OCI-LY7 (cell line): Measurements from ENCODE around the gene KIRREL1. TPM values are rescaled to one million over a fixed set of nuclear protein-coding genes. Genes with fewer than 3 reads are reported as not detected.
A peak's percentile ranks its signal among the peaks of the same experiment; 100 is the strongest.

Source experiments
- BruUV-seq: library from RNA; stranded (reverse); fragments of 400-500 nt; replicated peaks from 2 replicates; lab custom pipeline; 2021; lab: Mats Ljungman, UMichigan
- CTCF ChIA-PET: fragments of 300-600 bp; sonication (Branson Sonifier 250); formaldehyde crosslinking; loops from one replicate; lab custom pipeline; 2022; ENCODE audit warnings: antibody characterized with exemption; ENCODE audit not compliant: unreplicated experiment; lab: Charles Lee
- POLR2A ChIA-PET: fragments of 300-600 bp; sonication (Branson Sonifier 250); formaldehyde crosslinking; loops from one replicate; lab custom pipeline; 2022; ENCODE audit warnings: antibody characterized with exemption; lab: Charles Lee
- DNase-seq: peaks from one replicate; pipeline ENCODE4 v3.0.0-alpha.2; 2015; ENCODE audit warnings: low spot score
- H2AFZ ChIP-seq: fragments of 200-600 bp; sonication (generic), shearing (Covaris generic); 2 replicates; pipeline ENCODE4 v1.6.1; 2014; ENCODE audit warnings: mild to moderate bottlenecking, antibody characterized with exemption, low read length, moderate library complexity
- H3K27ac ChIP-seq: fragments of 200-600 bp; sonication (generic); 2 replicates; pipeline ENCODE4 v1.5.1; 2014; ENCODE audit warnings: mixed run types, low read depth, mild to moderate bottlenecking, moderate library complexity, low read length, inconsistent platforms; ENCODE audit not compliant: poor library complexity, severe bottlenecking
- H3K36me3 ChIP-seq: fragments of 200-600 bp; sonication (generic); 2 replicates; pipeline ENCODE4 v1.6.1; 2014; ENCODE audit warnings: mild to moderate bottlenecking, antibody characterized with exemption, low read length, moderate library complexity, mixed read lengths; ENCODE audit not compliant: insufficient read depth
- H3K4me1 ChIP-seq: fragments of 200-600 bp; sonication (generic); 2 replicates; pipeline ENCODE4 v1.5.1; 2014; ENCODE audit warnings: mild to moderate bottlenecking, low read length; ENCODE audit not compliant: insufficient read depth, poor library complexity, severe bottlenecking
- H3K4me2 ChIP-seq: fragments of 200-600 bp; sonication (generic); 2 replicates; pipeline ENCODE4 v1.6.1; 2014; ENCODE audit warnings: mild to moderate bottlenecking, low read length
- H3K4me3 ChIP-seq: fragments of 200-600 bp; sonication (generic); 2 replicates; pipeline ENCODE4 v1.5.1; 2014; ENCODE audit warnings: mild to moderate bottlenecking, low read depth, low read length; ENCODE audit not compliant: poor library complexity, severe bottlenecking
- H3K79me2 ChIP-seq: fragments of 200-600 bp; sonication (generic); 2 replicates; pipeline ENCODE4 v1.6.1; 2016; ENCODE audit warnings: low read depth, mild to moderate bottlenecking, low read length, moderate library complexity, mixed read lengths; ENCODE audit not compliant: insufficient read depth
- H3K9me2 ChIP-seq: fragments of 200-600 bp; sonication (generic); 2 replicates; pipeline ENCODE4 v1.6.1; 2016; ENCODE audit warnings: mild to moderate bottlenecking, low read length, mixed read lengths; ENCODE audit not compliant: insufficient read depth
- H3K9me3 ChIP-seq: fragments of 200-600 bp; sonication (generic); 2 replicates; pipeline ENCODE4 v1.6.1; 2014; ENCODE audit warnings: mild to moderate bottlenecking, mixed run types, low read length, mixed read lengths
- H4K20me1 ChIP-seq: fragments of 200-600 bp; sonication (generic); 2 replicates; pipeline ENCODE4 v1.6.1; 2014; ENCODE audit warnings: mild to moderate bottlenecking, antibody characterized with exemption, low read length, moderate library complexity, mixed read lengths; ENCODE audit not compliant: insufficient read depth
- CTCF ChIP-seq: fragments of 200-600 bp; sonication (generic); conservative IDR thresholded peaks from 2 replicates; pipeline ENCODE4 v1.5.1; 2014; ENCODE audit warnings: mild to moderate bottlenecking, antibody characterized with exemption, low read length, moderate library complexity, mixed read lengths
- EZH2phosphoT487 ChIP-seq: fragments of 200-600 bp; sonication (generic); IDR thresholded peaks from 2 replicates; pipeline ENCODE4 v1.6.1; 2018; ENCODE audit warnings: low read depth, borderline replicate concordance, mild to moderate bottlenecking, mixed run types, antibody characterized with exemption, low read length, moderate library complexity, mixed read lengths
- intact Hi-C: fragments of 100-400 bp; cut with micrococcal nuclease; formaldehyde crosslinking; loops from one replicate; pipeline ENCODE4 v1.10.0; 2022; ENCODE audit not compliant: unreplicated experiment
- total RNA-seq, 2 experiments: library from RNA; depleted of rRNA in 1 of 2; stranded (reverse); fragments of >200 nt in 1 of 2; shearing (Covaris generic) in 1 of 2; gene quantifications; 2 replicates each; pipeline ENCODE4 v1.2.3, GENCODE V29; 2014 to 2022

Gene KIRREL1
- total RNA-seq, 2 experiments from 2014 or later: not detected

GRCh38 chr1:158140764-158141192, 147.3 kb downstream of the KIRREL1 start:
- Histone ChIP-seq H4K20me1 (no peaks in the 10 kb centered on the region), H3K4me2 (no peak overlapping the region), H3K27ac (no peak overlapping the region), H3K9me2 (no peaks in the 10 kb centered on the region), H3K79me2 (no peaks in the 10 kb centered on the region), H3K4me1 (peaks cover 6% of the 10 kb centered on the region), H3K4me3 (no peak overlapping the region), H3K9me3 (no peaks in the 10 kb centered on the region), H2AFZ (peak overlapping the region; percentile 52; the same call in 1 of the 2 replicates), H3K36me3 (no peaks in the 10 kb centered on the region)
- BruUV-seq: no TSS peak
- CTCF ChIA-PET: interaction anchor here (0.6 to 0.7 kb wide), 2 partner anchors 45 to 63 kb away, joined by 3 to 4 read pairs; no protein-coding TSS in a partner anchor
- intact Hi-C loops: no loop called here
- DNase-seq: no peak
- no peak for TF ChIP-seq EZH2phosphoT487
- TF ChIP-seq CTCF: no peak
- POLR2A ChIA-PET: no interaction called here

DNA sequence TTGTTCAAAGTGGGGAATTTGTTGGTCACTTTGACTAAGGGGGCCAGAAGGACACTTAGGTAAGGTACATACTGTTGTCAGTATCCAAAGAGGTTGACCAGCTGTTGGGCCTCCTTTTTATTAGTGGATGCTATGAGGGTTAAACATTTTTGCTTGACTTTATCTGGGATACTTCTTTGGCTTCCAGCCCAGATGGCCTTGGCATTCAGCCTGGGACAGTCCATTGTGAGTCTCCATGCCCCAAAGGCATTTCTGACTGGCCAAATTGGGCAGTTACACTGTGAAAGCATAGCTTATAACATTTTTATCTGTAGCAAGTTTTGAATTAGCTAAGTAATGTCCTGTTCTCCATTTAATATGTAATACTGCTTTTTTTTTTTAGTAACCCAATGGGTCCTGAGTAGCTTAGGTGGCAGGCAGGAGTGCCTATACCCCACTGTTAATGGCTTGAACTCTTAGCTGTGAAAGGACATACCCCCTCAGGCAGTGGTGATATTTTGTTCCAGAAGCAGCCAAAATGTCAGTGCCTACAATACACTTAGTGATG, 151.8 kb downstream of the KIRREL1 start:
- Histone ChIP-seq H3K9me3 (no peaks in the 10 kb centered on the region), H2AFZ (no peak overlapping the region), H3K79me2 (no peaks in the 10 kb centered on the region), H3K27ac (no peak overlapping the region), H4K20me1 (no peaks in the 10 kb centered on the region), H3K36me3 (no peaks in the 10 kb centered on the region), H3K4me2 (no peak overlapping the region), H3K9me2 (no peaks in the 10 kb centered on the region), H3K4me1 (peaks cover 26% of the 10 kb centered on the region), H3K4me3 (no peak overlapping the region)
- CTCF ChIA-PET: no interaction called here
- POLR2A ChIA-PET: no interaction called here
- no TSS peak for BruUV-seq
- TF ChIP-seq EZH2phosphoT487 (no peak), CTCF (no peak)
- DNase-seq: no peak
- intact Hi-C loops: no loop called here

- H3K79me2 ChIP-seq: no peaks in the 10 kb centered on the region
- BruUV-seq: no TSS peak
- no peak overlapping the region for H3K4me3 ChIP-seq
- ChIA-PET CTCF (no interaction called here), POLR2A (interaction anchor here (0.7 kb wide), 1 partner anchor 13 kb away, joined by 3 read pairs; no protein-coding TSS in a partner anchor)
- no peak for DNase-seq
- no peaks in the 10 kb centered on the region for H4K20me1 ChIP-seq
- TF ChIP-seq EZH2phosphoT487: no peak
- no peak for TF ChIP-seq CTCF
- intact Hi-C loops: no loop called here
- no peaks in the 10 kb centered on the region for H3K9me3 ChIP-seq
- H3K27ac ChIP-seq: no peak overlapping the region
- no peak overlapping the region for H2AFZ ChIP-seq
- H3K4me1 ChIP-seq: peaks cover 29% of the 10 kb centered on the region
- H3K9me2 ChIP-seq: no peaks in the 10 kb centered on the region
- H3K36me3 ChIP-seq: no peaks in the 10 kb centered on the region
- no peak overlapping the region for H3K4me2 ChIP-seq
These were observed 152.7 kb downstream of the KIRREL1 start for GRCh38 chr1:158146165-158146564.
